ENCODE measurements around the gene TSC22D3. TPM values are rescaled to one million over a fixed set of nuclear protein-coding genes. Genes with fewer than 3 reads are reported as not detected.

TSC22D3 gene
- total and polyA plus RNA-seq, 2 experiments from 2014 or later = 455 to 647 TPM

DNA sequence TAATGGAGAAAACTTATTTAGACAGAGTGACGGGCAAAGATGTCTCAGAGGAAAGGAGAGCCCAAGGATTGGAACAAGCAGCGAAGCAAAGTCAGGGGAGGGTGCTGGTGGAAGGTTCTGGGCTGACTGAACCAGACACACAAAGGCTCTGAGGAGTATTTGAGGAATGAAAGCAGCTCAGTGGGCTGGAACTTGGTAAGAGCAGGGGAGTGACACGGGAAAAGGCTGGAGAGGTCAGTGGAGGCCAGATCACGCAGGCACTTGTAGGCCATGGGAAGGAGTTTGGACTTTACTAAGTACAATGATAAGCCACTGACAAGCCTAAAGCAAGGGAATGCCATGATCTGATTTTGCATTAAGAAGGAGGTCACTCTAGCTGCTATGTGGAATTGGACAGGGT lies 71.4 kb downstream of the TSC22D3 start:
- H2AFZ ChIP-seq = no peak overlapping the region
- no peaks in the 10 kb centered on the region for H4K20me1 ChIP-seq (ENCODE audit: insufficient read depth, poor library complexity, severe bottlenecking)
- no peaks in the 10 kb centered on the region for H3K36me3 ChIP-seq (replicated peaks; ENCODE audit: insufficient read depth, low read depth)
- no peaks in the 10 kb centered on the region for H3K27me3 ChIP-seq
- H3K9me3 ChIP-seq (ENCODE audit: low read depth) = no peaks in the 10 kb centered on the region
- no peaks in the 10 kb centered on the region for H3K9me2 ChIP-seq (replicated peaks; ENCODE audit: insufficient read depth)
- H3K27ac ChIP-seq = peak overlapping the region; percentile 65
- no peak for DNase-seq (ENCODE audit: low spot score)
- TF ChIP-seq EZH2 (IDR thresholded peaks at IDR 0.05; ENCODE audit: borderline replicate concordance) = no peak
- TF ChIP-seq, protein P1, sequence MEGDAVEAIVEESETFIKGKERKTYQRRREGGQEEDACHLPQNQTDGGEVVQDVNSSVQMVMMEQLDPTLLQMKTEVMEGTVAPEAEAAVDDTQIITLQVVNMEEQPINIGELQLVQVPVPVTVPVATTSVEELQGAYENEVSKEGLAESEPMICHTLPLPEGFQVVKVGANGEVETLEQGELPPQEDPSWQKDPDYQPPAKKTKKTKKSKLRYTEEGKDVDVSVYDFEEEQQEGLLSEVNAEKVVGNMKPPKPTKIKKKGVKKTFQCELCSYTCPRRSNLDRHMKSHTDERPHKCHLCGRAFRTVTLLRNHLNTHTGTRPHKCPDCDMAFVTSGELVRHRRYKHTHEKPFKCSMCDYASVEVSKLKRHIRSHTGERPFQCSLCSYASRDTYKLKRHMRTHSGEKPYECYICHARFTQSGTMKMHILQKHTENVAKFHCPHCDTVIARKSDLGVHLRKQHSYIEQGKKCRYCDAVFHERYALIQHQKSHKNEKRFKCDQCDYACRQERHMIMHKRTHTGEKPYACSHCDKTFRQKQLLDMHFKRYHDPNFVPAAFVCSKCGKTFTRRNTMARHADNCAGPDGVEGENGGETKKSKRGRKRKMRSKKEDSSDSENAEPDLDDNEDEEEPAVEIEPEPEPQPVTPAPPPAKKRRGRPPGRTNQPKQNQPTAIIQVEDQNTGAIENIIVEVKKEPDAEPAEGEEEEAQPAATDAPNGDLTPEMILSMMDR (IDR thresholded peaks at IDR 0.05; ENCODE audit: poor library complexity) = no peak
- no peak for TF ChIP-seq EZH2phosphoT487 (IDR thresholded peaks at IDR 0.05; ENCODE audit: low read depth, severe bottlenecking, unreplicated experiment)
- H3K79me2 ChIP-seq = no peaks in the 10 kb centered on the region
- H3K4me2 ChIP-seq = no peak overlapping the region
- WGBS (ENCODE audit: low lambda C conversion rate, missing lambda C conversion rate) = 73% methylated on average over 4 of the region's 4 CpGs
- H3K4me3 ChIP-seq = no peak overlapping the region
- H3K4me1 ChIP-seq (ENCODE audit: insufficient read depth) = peaks cover 6% of the 10 kb centered on the region

- no peak for DNase-seq (ENCODE audit: low spot score)
- TF ChIP-seq, protein P1 (IDR thresholded peaks at IDR 0.05; ENCODE audit: poor library complexity) = no peak
- TF ChIP-seq EZH2 (IDR thresholded peaks at IDR 0.05; ENCODE audit: borderline replicate concordance) (no peak), EZH2phosphoT487 (IDR thresholded peaks at IDR 0.05; ENCODE audit: low read depth, severe bottlenecking, unreplicated experiment) (no peak)
- Histone ChIP-seq H3K4me1 (ENCODE audit: insufficient read depth) (no peaks in the 10 kb centered on the region), H3K9me2 (replicated peaks; ENCODE audit: insufficient read depth) (no peaks in the 10 kb centered on the region), H3K4me3 (no peak overlapping the region), H3K36me3 (replicated peaks; ENCODE audit: insufficient read depth, low read depth) (no peaks in the 10 kb centered on the region), H4K20me1 (ENCODE audit: insufficient read depth, poor library complexity, severe bottlenecking) (no peaks in the 10 kb centered on the region), H3K79me2 (no peaks in the 10 kb centered on the region), H3K9me3 (ENCODE audit: low read depth) (no peaks in the 10 kb centered on the region), H3K4me2 (no peak overlapping the region), H2AFZ (no peak overlapping the region), H3K27me3 (no peaks in the 10 kb centered on the region), H3K27ac (peak overlapping the region; percentile 81)
- 78% methylated on average over 1 of the region's 1 CpG for WGBS (ENCODE audit: low lambda C conversion rate, missing lambda C conversion rate)
Observed at GRCh38 chrX:107701493-107702121, 74.0 kb downstream of the TSC22D3 start.

DNA sequence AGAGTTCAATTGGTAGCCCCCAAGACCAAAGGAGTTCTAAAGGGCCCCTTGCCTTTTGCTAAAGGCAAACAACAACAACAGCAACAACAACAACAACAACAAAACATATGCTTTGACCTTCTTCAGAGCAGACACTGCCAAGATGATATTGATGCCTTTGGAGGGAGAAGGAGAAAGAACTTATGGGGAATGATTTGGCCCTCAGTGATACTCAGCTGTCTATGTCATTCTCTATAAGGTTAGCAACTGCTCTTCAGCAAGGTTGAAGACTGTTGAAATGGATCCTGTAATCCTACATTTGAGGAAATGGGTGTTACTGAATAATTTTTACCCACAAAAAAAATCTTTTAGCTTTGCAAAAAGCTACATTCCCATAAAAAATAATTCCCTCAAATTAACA lies 74.8 kb downstream of the TSC22D3 start:
- no peak overlapping the region for H2AFZ ChIP-seq
- TF ChIP-seq EZH2phosphoT487 (IDR thresholded peaks at IDR 0.05; ENCODE audit: low read depth, severe bottlenecking, unreplicated experiment) = no peak
- no peak for TF ChIP-seq EZH2 (IDR thresholded peaks at IDR 0.05; ENCODE audit: borderline replicate concordance)
- TF ChIP-seq, protein P1 (IDR thresholded peaks at IDR 0.05; ENCODE audit: poor library complexity) = no peak

More for the DNA sequence above, 74.8 kb downstream of the TSC22D3 start:
- Histone ChIP-seq H3K9me2 (replicated peaks; ENCODE audit: insufficient read depth) (no peaks in the 10 kb centered on the region), H3K4me1 (ENCODE audit: insufficient read depth) (no peaks in the 10 kb centered on the region), H3K27me3 (no peaks in the 10 kb centered on the region), H4K20me1 (ENCODE audit: insufficient read depth, poor library complexity, severe bottlenecking) (no peaks in the 10 kb centered on the region), H3K4me2 (no peak overlapping the region), H3K27ac (peak overlapping the region; percentile 81), H3K36me3 (replicated peaks; ENCODE audit: insufficient read depth, low read depth) (no peaks in the 10 kb centered on the region), H3K4me3 (no peak overlapping the region), H3K79me2 (no peaks in the 10 kb centered on the region), H3K9me3 (ENCODE audit: low read depth) (no peaks in the 10 kb centered on the region)
- no peak for DNase-seq (ENCODE audit: low spot score)

All from hepatocyte (in vitro differentiated cells).